ENCODE results near the gene KRTAP4-4.
"Not testable (repeated sequence)": the region's sequence is repeated elsewhere in the genome, so short reads cannot be mapped to it uniquely, and the experiment has no call there.

Gene KRTAP4-4

DNA sequence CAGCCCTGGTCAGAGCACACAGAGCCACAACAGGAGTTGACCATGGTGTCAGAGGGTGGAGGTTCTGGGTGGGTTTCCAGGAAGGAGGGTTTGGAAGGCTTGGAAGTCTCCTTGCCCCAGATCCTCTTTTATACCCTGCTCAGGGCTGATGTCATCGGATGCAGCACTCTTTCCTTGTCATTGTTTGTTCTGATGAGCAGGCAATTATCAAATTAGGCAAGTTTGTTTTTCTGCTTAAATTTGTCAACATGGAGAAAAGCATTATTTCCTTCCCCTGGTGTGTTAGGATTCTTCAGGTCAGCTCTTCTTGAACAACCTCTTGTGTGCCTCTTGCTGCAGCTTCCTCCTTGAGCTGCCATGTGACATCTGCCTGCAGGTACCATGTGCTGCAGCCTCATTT is at the start of gene KRTAP4-4:
Gene KRTAP4-4, minus strand, starts transcription at position 101 of the 400 bp plus-strand sequence. Its CDS starts 57 bp downstream, at position 44.
- DNase-seq (ENCODE audit: low spot score), result no peak

DNA sequence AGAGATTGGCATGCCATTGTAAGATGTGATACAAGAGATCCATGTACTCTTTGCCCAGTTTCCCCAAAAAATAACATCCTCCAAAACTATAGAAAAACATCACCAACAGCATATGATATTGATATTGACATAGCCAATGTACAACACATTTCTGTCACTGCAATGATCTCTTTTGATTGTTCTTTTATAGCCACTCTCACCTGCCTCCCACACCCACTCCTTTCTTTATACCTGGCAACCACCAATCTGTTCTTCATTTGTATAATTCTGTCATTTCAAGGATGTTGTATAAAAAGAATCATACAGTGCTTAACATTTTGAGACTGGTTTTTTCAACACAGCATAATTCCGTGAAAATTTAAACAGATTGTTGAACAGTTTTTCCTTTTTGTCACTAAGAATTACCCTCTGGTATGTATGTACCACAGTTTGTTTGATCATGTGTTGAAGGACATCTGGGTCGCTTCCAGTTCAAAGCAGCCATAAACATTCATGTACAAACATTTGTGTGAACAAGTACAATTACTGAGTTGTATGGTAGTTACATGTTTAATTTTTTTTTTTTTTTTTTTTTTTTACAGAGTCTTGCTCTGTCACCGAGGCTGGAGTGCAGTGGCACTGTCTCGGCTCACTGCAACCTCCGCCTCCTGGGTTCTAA is 39.0 kb upstream of the KRTAP4-4 start:
- no peak for DNase-seq (ENCODE audit: low spot score)

DNA sequence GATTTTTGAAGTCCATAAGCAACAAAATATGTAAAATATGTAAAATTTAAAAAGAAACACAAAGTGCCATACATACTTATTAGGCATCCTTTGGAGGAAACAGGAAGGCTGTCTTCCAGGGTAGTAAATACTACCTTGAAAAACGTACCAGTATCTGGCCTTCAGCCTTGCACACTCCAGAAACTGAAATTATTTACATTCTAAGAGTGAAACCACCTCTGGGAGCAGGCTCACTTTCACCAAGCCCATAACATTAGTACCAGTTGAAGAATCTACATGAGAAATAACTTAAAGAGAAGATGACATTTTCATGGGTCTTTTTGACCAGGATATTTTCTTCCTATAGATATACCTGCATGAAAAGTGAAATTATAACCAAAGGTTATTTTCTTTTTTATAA is 35.5 kb upstream of the KRTAP4-4 start:
- no peak for DNase-seq (ENCODE audit: low spot score)

DNA sequence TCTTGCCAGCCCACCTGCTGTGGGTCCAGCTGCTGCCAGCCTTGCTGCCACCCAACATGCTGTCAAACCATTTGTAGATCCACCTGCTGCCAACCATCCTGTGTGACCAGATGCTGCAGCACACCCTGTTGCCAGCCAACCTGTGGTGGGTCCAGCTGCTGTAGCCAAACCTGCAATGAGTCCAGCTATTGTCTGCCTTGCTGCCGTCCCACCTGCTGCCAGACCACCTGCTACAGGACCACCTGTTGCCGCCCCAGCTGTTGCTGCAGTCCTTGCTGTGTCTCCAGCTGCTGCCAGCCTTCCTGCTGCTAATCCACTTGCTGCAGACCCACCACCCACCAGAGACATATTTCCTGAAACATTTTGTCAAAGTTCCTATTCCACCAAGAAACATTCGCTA is 29.8 kb upstream of the KRTAP4-4 start:
- no peak for DNase-seq (ENCODE audit: low spot score)

DNA sequence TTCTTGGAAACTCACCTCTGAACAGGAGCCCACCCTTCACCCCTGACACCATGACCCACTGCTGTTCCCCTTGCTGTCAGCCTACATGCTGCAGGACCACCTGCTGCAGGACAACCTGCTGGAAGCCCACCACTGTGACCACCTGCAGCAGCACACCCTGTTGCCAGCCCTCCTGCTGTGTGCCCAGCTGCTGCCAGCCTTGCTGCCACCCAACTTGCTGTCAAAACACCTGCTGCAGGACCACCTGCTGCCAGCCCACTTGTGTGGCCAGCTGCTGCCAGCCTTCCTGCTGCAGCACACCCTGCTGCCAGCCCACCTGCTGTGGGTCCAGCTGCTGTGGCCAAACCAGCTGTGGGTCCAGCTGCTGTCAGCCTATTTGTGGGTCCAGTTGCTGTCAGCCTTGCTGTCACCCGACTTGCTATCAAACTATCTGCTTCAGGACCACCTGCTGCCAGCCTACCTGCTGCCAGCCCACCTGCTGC is 29.3 kb upstream of the KRTAP4-4 start, which contains the start of gene KRTAP9-1:
Gene KRTAP9-1, plus strand, starts transcription at position 51 of the 482 bp plus-strand sequence. Its CDS starts 0 bp downstream, at position 51.
- DNase-seq (ENCODE audit: low spot score), result not testable (repeated sequence)

DNA sequence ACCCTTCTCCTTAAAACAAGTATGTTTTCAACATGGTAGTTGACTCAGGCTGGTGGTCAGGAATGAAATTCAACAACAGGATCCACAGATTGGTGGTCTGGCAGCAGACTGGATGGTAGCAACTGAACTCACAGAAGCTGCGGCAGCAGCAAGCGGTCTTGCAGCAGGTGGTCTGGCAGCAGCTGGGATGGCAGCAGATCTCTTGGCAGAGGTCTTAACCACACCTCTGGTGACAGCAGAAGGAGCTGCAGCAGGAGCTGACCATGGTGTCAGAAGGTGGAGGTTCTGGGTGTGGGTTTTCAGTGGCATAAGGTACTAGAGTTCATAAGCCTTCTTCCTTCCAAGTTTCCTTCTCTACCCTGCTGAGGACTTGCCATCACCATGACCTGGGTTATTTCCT is 26.3 kb upstream of the KRTAP4-4 start:
- DNase-seq (ENCODE audit: low spot score), result no peak

DNA sequence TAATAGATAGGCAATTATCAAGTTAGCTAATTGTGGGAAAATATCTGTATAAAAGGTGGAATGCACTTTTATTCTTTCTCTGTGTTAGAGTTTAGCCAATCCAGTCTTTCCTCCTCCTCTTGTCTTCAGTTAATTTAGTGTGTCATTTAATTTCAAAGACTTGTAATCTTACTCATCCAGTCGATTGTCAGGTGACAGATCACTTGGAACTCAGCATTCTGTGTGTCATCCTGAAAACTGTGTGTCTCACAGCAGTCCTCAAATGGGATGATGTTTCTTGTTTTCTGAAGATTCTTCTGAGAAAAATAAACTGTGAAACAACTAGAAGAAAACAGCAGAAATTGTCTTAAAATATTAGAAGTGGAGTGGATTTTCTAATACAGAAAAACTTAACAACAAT is 24.5 kb upstream of the KRTAP4-4 start:
- no peak for DNase-seq (ENCODE audit: low spot score)

DNA sequence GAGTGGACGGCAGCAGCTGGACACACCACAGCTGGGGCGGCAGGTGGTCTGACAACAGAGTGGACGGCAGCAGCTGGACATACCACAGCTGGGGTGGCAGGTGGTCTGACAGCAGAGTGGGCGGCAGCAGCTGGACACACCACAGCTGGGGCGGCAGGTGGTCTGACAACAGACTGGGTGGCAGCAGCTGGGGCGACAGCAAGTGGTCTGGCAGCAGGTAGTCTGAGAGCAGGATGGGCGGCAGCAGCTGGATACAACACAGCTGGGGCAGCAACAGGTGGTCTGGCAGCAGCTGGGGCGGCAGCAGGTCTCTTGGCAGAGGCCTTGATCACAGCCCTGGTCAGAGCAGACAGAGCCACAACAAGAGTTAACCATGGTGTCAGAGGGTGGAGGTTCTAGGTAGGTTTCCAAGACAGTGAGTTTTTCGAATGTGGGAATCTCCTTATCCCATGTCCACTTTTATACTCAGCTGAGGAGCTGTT is 24.0 kb upstream of the KRTAP4-4 start, which contains the start of gene KRTAP4-1:
Gene KRTAP4-1, minus strand, starts transcription at position 432 of the 482 bp plus-strand sequence. Its CDS starts 57 bp downstream, at position 375.
- DNase-seq (ENCODE audit: low spot score), result no peak

DNA sequence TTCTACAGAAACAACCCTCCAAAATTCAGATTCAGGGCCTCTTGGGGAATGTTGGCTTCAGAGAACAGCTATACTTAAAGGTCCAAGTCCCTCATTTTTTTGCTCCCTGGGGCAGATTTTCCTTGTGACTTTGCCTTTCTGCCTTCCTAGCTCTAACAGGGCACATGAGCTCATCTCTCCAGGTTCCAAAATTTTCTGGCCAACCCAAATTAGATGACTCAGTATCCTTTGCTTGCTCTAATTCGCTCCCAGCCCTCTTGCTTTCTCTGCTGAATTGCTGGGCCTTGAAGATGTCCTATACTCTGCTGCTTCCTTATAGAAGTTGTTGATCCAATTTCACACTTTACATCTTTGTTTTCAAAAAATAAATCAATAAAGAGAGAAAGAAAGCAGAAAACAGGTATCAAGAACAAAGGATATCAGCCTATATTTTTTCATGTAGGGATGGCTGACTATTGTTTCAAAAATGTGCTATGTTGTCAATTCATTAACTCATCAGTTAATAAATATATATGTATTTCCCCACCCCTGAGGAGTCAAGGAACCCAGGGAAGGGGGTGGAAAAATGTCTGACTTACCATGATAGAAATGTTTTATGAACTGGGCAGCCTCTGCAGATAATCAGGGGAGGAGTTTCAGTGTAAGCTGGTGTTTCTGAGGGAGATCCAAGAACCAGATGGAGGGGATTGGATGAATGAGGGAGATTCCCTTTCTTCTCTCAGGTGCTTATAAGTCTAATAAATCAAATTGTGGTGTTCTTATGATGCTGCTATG is 18.5 kb upstream of the KRTAP4-4 start:
- DNase-seq (ENCODE audit: low spot score), result peak; percentile 60

DNA sequence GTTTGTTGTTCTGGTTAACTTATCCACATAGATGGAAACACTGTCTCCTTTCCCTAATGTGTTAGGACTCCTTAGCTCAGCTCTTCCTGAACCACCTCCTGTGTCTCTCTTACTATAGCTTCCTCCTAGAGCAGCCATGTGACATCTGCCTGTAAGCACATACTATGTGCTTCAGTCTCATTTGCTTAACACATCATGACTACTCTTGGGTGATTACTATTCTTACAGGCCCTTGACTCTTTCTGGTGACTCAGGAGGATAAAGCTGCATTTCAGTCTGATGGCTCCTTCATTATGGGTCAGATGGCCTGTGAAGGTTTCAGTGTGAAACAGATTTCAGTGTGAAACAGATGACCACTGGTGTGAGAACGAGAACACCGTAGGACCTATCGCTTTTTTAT is 17.8 kb upstream of the KRTAP4-4 start:
- peak; percentile 46 for DNase-seq (ENCODE audit: low spot score)

DNA sequence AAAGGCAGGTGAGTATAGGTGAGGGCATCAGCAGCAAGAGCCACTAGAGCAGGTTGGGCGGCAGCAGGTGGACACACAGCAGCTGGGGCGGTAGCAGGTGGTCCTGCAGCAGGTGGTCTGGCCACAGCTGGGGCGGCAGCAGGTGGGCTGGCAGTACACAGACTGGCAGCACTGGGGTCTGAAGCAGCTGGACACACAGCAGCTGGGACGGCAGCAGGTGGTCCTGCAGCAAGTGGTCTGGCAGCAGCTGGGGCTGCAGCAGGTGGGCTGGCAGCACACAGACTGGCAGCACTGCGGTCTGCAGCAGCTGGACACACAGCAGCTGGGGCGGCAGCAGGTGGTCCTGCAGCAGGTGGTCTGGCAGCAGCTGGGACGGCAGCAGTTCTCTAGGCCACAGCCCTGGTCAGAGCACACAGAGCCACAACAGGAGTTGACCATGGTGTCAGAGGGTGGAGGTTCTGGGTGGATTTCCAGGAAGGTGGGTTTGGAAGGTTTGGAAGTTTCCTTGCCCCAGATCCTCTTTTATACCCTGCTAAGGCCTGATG is 17.3 kb upstream of the KRTAP4-4 start, which contains the start of gene KRTAP4-2:
Gene KRTAP4-2, minus strand, starts transcription at position 495 of the 545 bp plus-strand sequence. Its CDS starts 57 bp downstream, at position 438.
- no peak for DNase-seq (ENCODE audit: low spot score)

DNA sequence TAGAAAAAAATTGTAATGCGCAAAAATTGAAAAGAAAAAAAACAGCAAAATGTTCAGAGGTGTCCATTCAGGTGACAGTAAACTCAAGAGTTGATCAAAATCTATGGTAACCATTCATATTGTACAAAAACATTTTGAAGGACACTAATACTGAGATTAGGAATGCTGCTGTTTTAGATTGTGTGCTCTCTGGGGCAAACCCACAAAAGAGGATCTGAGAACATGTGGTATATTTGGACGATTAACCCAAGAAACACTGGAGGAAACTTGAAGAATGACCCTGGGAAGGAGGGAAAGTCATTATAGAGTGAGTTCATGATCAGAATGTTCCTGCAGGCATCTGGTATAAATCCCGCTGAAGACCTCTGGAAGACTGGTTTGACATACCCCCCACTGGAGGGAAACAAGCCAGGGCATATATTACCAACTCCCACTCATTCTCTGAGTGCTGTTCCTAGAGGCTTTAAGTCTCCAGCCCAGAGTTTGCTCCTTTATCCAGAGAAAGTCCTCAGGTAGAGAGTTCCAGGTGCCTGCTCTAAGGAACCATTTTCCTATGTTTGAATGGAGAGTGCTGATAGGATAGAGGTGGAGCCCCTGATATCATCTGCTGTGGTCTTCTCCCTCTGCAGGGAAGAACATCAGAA is 16.3 kb upstream of the KRTAP4-4 start:
- DNase-seq (ENCODE audit: low spot score), result no peak

DNA sequence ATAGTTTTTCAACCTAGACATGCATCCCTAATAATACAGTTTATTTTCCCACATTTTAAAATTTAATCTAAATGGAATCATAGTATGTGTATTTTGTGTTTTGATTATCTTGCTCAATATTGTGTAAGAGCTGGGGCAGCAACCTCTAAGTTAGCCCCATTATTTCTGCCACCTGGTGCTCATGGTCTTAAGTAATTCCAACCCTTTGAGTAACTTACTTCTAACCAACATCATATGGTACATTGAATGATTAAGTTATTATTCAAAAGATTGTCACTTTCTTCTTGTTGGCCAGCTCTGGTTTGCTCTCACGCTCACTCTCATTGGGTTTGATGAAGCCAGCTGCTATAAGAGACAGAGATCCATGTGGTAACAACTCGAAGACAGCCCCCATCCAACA is 11.3 kb upstream of the KRTAP4-4 start:
- DNase-seq (ENCODE audit: low spot score), result no peak

DNA sequence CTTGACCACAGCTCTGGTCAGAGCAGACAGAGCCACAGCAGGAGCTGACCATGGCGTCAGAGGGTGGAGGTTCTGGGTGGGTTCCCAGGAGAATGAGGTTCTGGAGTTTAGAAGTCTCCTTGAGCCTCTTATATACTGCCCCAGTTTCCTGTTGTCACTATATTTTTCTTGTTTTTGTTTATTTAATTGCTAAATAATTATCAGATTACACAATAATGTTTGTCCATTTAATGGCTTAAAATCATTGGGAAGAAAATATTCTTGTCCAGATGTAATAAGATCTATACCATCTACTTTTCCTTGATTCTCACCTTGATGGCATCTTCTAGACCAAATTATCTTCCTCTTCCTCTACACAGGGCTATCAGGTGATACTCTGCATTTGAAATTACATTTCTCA is 7.6 kb upstream of the KRTAP4-4 start, which contains the start of gene KRTAP4-3:
Gene KRTAP4-3, minus strand, starts transcription at position 101 of the 400 bp plus-strand sequence. Its CDS starts 49 bp downstream, at position 52.
- no peak for DNase-seq (ENCODE audit: low spot score)

DNA sequence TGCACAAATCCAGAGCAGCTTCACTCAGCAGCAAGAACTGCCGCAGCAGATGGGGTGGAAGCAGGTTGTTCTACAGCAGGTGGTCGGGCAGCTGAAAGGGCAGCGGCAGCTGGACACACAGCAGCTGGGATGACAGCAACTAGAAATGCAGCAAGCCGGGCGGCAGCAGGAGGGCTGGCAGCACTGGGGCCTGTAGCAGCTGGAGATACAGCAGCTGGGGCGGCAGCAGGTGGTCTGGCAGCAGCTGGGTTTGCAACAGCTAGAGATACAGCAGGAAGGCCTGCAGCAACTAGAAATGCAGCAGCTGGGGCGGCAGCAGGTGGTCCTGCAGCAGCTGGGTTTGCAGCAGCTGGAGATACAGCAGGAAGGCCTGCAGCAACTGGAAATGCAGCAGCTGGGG is 7.0 kb upstream of the KRTAP4-4 start:
- no peak for DNase-seq (ENCODE audit: low spot score)

DNA sequence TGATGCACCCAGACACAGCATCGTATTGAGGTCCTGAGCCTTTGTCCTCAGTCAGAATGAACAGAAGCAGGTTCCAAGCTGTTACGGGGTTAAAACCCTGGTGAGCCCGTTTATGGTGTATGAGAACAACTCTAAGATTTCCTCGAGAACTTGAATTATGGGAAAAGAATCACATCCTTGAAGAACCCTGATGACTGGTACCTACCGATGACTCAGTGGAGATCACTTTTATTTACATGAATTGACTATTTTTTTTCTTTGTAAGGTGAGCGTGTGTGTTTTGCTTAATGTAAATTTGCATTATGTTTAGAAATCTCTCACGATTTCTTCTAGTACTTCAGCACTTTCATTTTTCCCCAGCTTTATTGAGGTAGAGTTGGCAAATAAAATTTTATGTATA is 3.3 kb upstream of the KRTAP4-4 start:
- DNase-seq (ENCODE audit: low spot score), result no peak

DNA sequence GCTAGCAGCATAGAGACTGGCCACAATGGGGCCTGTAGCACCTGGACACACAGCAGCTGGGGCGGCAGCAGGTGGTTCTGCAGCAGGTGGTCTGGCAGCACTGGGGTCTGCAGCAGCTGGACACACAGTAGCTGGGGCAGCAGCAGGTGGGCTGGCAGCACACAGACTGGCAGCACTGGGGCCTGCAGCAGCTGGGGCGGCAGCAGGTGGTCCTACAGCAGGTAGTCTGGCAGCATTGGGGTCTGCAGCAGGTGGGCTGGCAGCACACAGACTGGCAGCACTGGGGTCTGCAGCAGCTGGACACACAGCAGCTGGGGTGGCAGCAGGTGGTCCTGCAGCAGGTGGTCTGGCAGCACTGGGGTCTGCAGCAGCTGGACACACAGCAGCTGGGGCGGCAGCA is 358 bp downstream of the KRTAP4-4 start:
- DNase-seq (ENCODE audit: low spot score), result not testable (repeated sequence)

DNA sequence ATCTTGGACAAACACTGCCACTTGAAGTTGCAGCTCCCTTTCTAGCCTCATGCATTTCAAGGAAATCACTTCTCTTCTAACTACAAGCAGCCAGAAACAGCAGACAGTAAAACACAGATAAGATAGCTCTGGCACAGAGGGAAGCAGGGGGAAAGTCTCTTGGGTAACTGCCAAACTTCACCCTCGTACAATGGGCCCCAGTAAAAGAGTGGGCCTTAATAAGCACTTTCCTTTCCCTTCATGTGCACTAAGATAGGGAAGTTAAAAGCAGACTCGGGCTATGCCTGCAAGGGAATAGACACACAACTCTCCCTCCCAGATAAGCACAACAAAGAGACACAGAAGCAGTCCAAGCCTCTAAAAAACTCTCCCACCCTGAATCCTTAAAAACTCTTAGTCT is 6.7 kb downstream of the KRTAP4-4 start:
- DNase-seq (ENCODE audit: low spot score), result no peak

DNA sequence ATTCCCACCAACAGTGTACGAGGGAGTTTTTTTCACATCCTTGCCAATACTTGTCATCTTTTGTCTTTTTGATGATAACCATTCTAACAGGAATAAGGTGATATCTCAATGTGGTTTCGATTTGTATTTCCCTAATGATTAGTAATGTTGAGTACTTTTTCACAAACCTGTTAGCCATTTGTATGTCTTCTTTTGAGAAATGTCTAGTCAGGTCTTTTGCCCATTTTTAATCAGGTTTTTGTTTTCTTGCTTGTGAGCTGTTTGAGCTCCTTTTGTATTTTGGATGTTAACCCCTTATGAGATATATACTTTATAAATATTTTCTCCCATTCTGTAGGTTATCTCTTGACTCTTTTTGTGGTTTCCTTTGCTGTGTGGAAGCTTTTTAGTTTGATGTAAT is 9.0 kb downstream of the KRTAP4-4 start:
- no peak for DNase-seq (ENCODE audit: low spot score)

DNA sequence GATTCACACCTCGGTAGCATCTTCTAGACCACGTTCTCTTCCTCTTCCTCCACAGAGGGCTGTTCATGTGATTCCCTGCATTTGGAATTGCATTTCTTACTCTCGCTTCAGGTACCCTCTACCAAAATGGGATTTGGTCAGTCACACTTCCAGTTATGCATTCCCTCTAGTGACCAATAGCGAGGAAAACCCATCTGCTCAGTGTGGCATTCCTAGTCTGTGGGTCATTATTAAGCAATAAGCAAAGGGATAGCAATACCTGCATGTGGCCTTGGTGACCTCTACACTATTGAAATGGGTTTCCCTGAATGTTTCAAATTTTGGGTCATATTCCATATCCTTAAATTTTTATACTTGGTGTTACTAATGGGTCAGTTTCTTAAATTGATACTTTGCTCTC is 10.5 kb downstream of the KRTAP4-4 start:
- no peak for DNase-seq (ENCODE audit: low spot score)

DNA sequence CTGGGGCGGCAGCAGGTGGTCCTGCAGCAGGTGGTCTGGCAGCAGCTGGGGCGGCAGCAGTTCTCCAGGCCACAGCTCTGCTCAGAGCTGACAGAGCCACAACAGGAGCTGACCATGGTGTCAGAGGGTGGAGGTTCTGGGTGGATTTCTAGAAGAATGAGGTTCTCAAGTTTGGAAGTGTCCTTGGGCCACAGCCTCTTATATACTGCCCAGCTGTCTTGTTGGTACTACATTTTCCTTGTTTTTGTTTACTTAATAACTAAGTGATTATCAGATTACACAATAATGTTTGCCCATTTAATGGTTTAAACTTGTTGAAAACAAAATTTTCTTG is 10.9 kb downstream of the KRTAP4-4 start, which contains the start of gene KRTAP4-5:
Gene KRTAP4-5, minus strand, starts transcription at position 174 of the 334 bp plus-strand sequence. Its CDS starts 58 bp downstream, at position 116.
- no peak for DNase-seq (ENCODE audit: low spot score)
